IPS-11a (cell line): Measurements from ENCODE around the gene CR1.
"Not testable (repeated sequence)": the region's sequence is repeated elsewhere in the genome, so short reads cannot be mapped to it uniquely, and the experiment has no call there.

Experiments
- H3K4me3 ChIP-seq: one replicate; pipeline ENCODE4 v1.5.1; 2013; ENCODE audit warnings: low read depth, low read length, control low read depth

CR1 gene

GRCh38 chr1:207581496-207582153 lies 85.7 kb downstream of the CR1 start:
- no peak overlapping the region for H3K4me3 ChIP-seq

GRCh38 chr1:207589506-207589905 lies 93.5 kb downstream of the CR1 start:
- not testable (repeated sequence) for H3K4me3 ChIP-seq

- H3K4me3 ChIP-seq: not testable (repeated sequence)
These were observed 95.2 kb downstream of the CR1 start for GRCh38 chr1:207591205-207591604.

GRCh38 chr1:207594095-207594494 lies 98.1 kb downstream of the CR1 start:
- H3K4me3 ChIP-seq: not testable (repeated sequence)

- H3K4me3 ChIP-seq: no peak overlapping the region
These were observed 107.8 kb downstream of the CR1 start for GRCh38 chr1:207603777-207604176.

GRCh38 chr1:207605444-207606361 lies 109.7 kb downstream of the CR1 start:
- no peak overlapping the region for H3K4me3 ChIP-seq

GRCh38 chr1:207606362-207606755 lies 110.4 kb downstream of the CR1 start:
- no peak overlapping the region for H3K4me3 ChIP-seq

- H3K4me3 ChIP-seq: no peak overlapping the region
These were observed 116.8 kb downstream of the CR1 start for GRCh38 chr1:207612762-207613161.

- no peak overlapping the region for H3K4me3 ChIP-seq
These were observed 124.0 kb downstream of the CR1 start for GRCh38 chr1:207619871-207620542.

- no peak overlapping the region for H3K4me3 ChIP-seq
These were observed 124.6 kb downstream of the CR1 start for GRCh38 chr1:207620543-207620893.

- H3K4me3 ChIP-seq: not testable (repeated sequence)
These were observed 129.6 kb downstream of the CR1 start for GRCh38 chr1:207625504-207626071.

- no peak overlapping the region for H3K4me3 ChIP-seq
These were observed 131.0 kb downstream of the CR1 start for GRCh38 chr1:207626972-207627337.

GRCh38 chr1:207627496-207627895 lies 131.5 kb downstream of the CR1 start:
- H3K4me3 ChIP-seq: no peak overlapping the region

- H3K4me3 ChIP-seq: no peak overlapping the region
These were observed 132.8 kb downstream of the CR1 start for GRCh38 chr1:207628776-207629175.

- H3K4me3 ChIP-seq: no peak overlapping the region
These were observed 135.2 kb downstream of the CR1 start for GRCh38 chr1:207631137-207631536.

- H3K4me3 ChIP-seq: no peak overlapping the region
These were observed 137.3 kb downstream of the CR1 start for GRCh38 chr1:207633226-207633625.

GRCh38 chr1:207633699-207634289 lies 137.8 kb downstream of the CR1 start:
- H3K4me3 ChIP-seq: not testable (repeated sequence)

- not testable (repeated sequence) for H3K4me3 ChIP-seq
These were observed 138.3 kb downstream of the CR1 start for GRCh38 chr1:207634293-207634692.

- H3K4me3 ChIP-seq: not testable (repeated sequence)
These were observed 139.7 kb downstream of the CR1 start for GRCh38 chr1:207635569-207636186.

- not testable (repeated sequence) for H3K4me3 ChIP-seq
These were observed 142.7 kb downstream of the CR1 start for GRCh38 chr1:207638487-207639145.
